ENCODE measurements around the gene KIF5A.

GRCh38 chr12:57582440-57582839 lies 32.6 kb downstream of the KIF5A start:
- TF ChIP-seq CTCF (IDR thresholded peaks at IDR 0.05): no peak
- no peak for TF ChIP-seq SIN3A (IDR thresholded peaks at IDR 0.05; ENCODE audit: borderline replicate concordance, insufficient read depth, low read depth, low read length)
- TF ChIP-seq REST (IDR thresholded peaks at IDR 0.05; ENCODE audit: insufficient read depth in 1 of 2, low read depth in 2 of 2, low read length in 1 of 2): no peak
- no peak for TF ChIP-seq POLR2AphosphoS5 (IDR thresholded peaks at IDR 0.05; ENCODE audit: low read depth, low read length)
